A549 (cell line): ENCODE data around the gene TSKU.

Experiments
- MYC ChIP-seq: IDR thresholded peaks from 2 replicates; pipeline ENCODE4 v1.6.1; 2012; ENCODE audit warnings: mild to moderate bottlenecking, inconsistent platforms, low read length, improper control_type of control experiment, borderline replicate concordance
- POLR2A ChIP-seq: IDR thresholded peaks from 2 replicates; pipeline ENCODE4 v1.6.1; 2012; ENCODE audit warnings: mild to moderate bottlenecking, low read length
- TF ChIP-seq, protein P1 (sequence below): fragments of >200 bp; sonication (Bioruptor Twin); formaldehyde crosslinking; IDR thresholded peaks from 3 replicates; pipeline ENCODE4 v1.5.1; 2016

DNA sequence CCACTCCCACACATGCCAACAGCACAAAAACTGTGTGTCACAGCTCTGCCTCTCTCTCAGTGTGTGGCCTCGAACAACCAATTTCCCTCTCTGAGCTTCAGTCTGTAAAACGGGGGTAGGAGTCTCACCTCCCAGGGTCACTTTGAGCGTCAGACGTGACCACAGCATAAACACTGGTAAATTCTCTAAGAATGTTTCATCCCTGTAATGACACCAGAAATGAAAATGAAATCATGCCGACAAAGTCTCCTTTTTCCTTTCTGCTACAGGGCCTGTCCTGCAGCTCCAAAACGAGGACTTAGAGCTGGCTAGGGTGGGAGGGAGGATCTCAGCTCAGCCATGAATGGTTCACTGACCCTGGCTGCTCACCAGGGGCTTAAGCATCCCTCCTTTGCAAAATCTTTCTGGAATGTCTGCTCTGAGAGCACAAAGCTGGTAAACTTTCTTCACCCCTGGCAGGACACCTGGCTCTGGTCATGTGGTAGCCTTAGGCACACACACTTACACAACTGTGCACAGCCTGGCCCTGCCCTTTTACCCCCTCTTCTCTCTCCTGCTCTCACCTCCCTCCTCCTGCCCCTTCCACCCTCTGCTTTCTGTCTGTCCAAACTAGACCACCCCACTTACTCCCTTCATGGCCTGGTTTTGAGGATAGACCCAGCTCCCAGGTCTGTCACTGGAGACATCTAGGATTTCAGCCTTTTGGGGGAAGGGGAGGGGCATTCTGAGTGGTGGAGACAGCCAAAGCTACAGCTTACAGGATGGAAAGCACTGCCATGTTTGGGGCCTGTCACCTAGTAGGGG is 12.3 kb upstream of the TSKU start:
- no peak for TF ChIP-seq POLR2A
- TF ChIP-seq, protein P1, sequence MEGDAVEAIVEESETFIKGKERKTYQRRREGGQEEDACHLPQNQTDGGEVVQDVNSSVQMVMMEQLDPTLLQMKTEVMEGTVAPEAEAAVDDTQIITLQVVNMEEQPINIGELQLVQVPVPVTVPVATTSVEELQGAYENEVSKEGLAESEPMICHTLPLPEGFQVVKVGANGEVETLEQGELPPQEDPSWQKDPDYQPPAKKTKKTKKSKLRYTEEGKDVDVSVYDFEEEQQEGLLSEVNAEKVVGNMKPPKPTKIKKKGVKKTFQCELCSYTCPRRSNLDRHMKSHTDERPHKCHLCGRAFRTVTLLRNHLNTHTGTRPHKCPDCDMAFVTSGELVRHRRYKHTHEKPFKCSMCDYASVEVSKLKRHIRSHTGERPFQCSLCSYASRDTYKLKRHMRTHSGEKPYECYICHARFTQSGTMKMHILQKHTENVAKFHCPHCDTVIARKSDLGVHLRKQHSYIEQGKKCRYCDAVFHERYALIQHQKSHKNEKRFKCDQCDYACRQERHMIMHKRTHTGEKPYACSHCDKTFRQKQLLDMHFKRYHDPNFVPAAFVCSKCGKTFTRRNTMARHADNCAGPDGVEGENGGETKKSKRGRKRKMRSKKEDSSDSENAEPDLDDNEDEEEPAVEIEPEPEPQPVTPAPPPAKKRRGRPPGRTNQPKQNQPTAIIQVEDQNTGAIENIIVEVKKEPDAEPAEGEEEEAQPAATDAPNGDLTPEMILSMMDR: no peak
- TF ChIP-seq MYC: no peak
